T-helper 2 cell (primary cell): ENCODE data around the gene OGFR.

Source experiments
- DNase-seq, 5 experiments: peaks; one replicate each; pipeline versions ENCODE4 v3.0.0 to v3.0.0-alpha.2; 2012 to 2022

OGFR gene

DNA sequence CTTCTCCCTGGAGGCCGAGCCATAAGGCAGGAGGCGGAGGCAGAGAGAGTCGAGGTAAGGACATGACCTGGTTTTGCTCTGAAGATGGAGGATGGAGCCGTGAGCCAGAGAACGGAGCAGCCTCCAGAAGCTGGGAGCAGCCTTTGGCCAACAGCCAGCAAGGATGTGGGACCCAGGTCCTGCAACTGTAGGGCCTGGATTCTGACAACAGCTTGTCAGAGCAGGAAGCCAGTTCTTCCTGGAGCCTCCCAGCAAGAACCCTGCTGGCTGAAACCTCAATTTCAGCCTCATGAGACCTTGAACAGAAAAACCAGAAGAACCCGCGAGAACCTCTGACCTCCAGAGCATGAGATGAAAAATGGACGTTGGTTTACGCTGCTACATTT is 21.7 kb upstream of the OGFR start:
- no peak for DNase-seq

DNA sequence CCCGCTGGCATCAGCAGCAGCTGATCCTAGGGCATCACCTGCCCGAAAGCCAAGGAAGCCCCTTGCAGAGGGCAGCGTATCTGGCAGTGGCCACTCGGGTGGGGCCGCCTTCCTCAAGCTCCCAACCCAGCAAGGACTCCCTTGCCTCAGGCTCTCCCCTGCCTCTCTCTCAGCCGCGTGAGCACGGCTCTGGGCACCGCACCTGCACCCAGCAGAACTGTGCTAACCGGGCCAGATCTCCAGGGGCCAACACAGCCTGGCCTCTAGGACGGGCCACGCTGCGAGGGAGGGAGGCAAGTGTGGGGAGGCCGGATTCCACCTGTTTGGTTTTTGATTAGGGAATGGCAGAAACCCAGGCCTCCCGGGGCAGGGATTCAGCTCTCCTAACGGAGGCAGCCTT is 20.1 kb upstream of the OGFR start:
- no peak for DNase-seq

GRCh38 chr20:62785393-62785792 is 19.2 kb upstream of the OGFR start:
- DNase-seq = no peak

- DNase-seq = no peak
These were observed 18.5 kb upstream of the OGFR start for GRCh38 chr20:62786157-62786556.

DNA sequence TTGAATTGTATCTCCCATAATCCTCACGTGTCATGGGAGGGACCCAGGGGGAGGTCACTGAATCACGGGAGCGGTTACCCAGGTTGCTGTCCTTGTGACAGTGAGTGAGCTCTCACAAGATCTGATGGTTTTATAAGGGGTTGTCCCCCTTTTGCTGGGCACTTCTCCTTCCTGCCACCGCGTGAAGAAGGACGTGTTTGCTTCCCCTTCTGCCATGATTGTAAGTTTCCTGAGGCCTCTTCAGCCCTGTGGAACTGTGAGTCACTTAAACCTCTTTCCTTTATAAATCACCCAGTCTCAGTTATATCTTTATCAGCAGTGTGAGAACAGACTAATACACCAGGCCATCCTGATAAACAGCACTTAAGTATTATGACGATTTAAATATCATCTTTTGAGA is 17.3 kb upstream of the OGFR start:
- no peak for DNase-seq

GRCh38 chr20:62787866-62788265 is 16.8 kb upstream of the OGFR start:
- no peak for DNase-seq

- DNase-seq = no peak
These were observed 16.0 kb upstream of the OGFR start for GRCh38 chr20:62788607-62789006.

- no peak for DNase-seq
These were observed 14.6 kb upstream of the OGFR start for GRCh38 chr20:62790075-62790474.

GRCh38 chr20:62791301-62792181 is 13.1 kb upstream of the OGFR start:
- peak in 4 of 5 experiments; percentile 50 to 77 (median 55) for DNase-seq

- DNase-seq = no peak
These were observed 12.3 kb upstream of the OGFR start for GRCh38 chr20:62792182-62792939.

- no peak for DNase-seq
These were observed 11.5 kb upstream of the OGFR start for GRCh38 chr20:62792940-62793756.

DNA sequence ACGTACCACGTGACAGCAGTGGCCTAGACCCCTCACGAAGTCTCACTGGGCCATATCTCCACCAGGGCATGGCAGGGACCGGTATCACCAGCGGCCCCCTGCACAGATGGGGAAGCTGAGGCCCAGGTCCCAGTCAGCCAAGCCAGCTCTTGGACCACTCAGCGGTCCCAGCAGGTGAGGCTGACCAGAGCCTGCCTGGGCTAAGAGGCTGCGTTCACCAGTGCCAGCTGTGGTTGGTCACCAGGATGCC is 11.0 kb upstream of the OGFR start:
- DNase-seq = no peak

DNA sequence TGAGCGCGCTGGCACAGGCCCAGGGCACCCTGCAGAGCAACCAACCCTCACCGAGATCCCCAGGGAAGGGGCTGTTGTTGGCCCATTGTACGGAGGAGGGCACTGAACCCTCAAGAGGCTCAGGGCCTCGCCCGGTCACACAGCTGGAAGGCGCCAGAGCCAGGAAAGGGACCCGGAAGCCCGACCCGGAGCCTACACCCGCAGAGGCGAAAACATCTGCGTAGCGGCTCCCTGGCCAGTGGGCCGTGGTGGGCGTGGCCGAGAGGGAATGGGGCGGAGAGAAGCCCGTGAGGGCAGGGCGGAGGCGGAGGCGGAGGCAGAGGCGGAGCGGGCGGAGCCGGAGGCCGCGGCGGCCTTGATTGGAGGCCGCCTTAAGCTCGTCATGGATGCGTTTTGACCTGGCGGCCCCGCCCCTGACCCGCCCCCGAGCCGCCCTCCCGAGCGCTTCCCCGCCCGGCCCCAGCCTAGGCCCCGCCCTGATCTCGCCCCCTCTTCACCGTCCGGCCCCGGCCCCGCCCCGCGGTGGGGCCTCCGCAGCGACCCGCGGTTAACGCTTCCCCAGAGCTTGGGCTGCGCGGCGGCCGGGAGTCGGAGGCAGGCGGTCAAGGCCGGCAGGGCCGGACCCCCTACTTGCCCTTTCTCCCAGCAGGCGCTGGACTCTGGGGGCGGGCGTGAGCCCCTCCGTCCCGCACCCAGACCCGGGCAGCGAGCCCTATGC is 10.5 kb upstream of the OGFR start:
- peak; percentile 87 to 95 (median 90) for DNase-seq

DNA sequence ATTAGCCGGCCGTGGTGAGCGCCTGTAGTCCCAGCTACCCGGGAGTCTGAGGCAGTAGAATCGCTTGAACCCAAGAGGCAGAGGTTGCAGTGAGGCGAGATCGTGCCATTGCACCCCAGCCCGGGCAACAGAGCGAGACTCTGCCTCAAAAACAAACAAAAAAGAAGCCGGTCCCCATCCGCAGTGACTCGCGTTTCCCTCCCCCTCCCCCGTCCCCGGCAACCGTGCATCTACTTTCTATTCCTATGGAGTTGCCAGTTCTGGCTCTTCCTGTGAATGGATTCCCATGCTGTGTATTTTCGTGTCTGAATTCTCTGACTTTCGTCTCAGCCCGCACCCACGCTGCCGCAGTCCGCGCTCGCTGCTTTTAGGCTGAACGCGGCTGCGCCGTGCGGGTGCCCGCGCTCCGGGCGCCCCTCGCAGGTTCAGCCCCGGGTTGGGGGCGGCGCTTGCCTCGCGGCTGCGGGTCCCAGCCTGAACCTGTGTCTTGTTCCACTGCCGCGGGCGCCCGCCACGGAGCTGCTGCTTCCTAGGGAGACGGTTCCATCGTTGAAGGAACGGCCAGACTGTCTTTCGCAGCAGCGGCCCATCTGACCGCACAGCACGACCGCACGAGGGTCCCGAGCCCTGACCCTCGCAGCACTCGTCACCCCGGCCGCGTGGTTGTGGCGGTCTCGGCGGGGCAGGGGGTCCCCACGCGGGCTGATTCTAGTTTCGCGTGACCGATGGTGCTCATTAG is 9.4 kb upstream of the OGFR start:
- DNase-seq = peak; percentile 43 to 79 (median 53)

GRCh38 chr20:62796699-62797491 is 7.7 kb upstream of the OGFR start:
- DNase-seq = peak in 1 of 5 experiments; percentile 31

DNA sequence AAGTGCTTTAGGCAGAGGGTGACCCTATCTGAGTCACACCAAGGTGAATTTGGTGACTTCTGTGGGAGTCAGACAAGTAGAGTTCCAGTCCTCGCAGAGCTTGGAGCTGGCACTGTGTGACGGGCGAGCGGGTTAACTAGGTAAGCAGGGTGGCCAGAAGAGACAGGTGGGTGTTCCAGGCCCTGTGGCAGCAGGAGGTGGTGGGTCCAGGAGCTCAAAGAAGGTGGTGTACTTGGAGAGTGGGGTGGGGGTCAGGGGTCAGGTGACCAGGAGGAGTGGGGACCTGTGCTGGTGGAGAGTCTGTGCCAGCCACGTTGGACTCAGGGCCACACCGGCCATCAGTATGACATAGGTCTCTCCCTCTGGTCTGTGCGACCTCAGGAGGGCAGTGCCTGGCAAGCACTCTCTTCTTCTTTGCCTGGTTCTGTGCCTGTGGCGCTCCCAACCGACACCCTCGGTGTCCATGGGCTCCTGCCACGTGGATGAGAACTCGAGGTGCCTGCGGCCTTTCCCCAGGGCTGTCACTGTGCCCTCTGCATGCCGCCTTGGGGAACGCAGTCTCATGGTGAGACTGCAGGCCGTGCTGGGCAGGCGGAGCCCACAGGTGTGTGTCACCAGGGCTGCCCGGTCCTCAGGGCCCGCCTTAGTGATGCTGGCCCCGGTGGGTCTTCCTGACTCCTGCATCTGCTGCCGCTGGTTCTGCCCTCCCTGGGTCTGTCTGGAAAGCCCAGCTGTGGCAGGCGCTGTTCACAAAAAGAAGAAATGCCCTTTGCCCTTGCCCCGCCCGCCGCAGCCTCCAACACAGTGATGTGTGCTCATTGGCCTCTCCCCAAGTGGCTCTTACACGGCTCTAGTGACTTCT is 6.7 kb upstream of the OGFR start:
- no peak for DNase-seq

- DNase-seq = no peak
These were observed 5.6 kb upstream of the OGFR start for GRCh38 chr20:62799036-62799435.

GRCh38 chr20:62799459-62799858 is 5.2 kb upstream of the OGFR start:
- no peak for DNase-seq

DNA sequence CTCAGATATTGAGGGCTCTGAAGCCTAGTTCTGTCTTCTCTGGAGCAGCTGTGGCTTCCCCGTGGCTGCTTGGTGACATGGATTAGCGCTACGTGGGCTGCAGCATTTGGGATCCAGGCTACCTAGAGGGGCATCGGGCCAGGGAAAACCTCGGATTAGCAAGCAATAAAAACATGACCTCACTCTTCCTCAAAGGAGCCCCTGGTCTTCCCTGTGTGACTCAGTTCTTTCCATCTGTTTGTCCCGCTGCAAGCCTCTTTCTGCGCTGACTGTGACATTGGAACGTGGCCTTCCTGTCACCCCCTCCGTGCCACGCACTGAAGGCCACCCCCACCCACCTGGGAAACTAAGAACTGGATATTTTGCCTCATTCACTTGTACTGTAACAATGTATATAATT is 4.8 kb upstream of the OGFR start:
- DNase-seq = no peak
